H1 (cell line): ENCODE results near the gene TMOD4. TPM values are rescaled to one million over a fixed set of nuclear protein-coding genes. Genes with fewer than 3 reads are reported as not detected.

ENCODE experiments used
- ATF3 ChIP-seq: IDR thresholded peaks from 2 replicates; pipeline ENCODE4 v1.6.1; 2011; ENCODE audit warnings: low read depth, mild to moderate bottlenecking, low read length; ENCODE audit not compliant: insufficient read depth
- BACH1 ChIP-seq: IDR thresholded peaks from 2 replicates; pipeline ENCODE4 v1.6.1; 2012; ENCODE audit warnings: low read length, improper control_type of control experiment
- CHD1 ChIP-seq: IDR thresholded peaks from 2 replicates; pipeline ENCODE4 v1.6.1; 2012; ENCODE audit warnings: low read depth, low read length, improper control_type of control experiment
- CHD2 ChIP-seq: IDR thresholded peaks from 2 replicates; pipeline ENCODE4 v1.6.1; 2012; ENCODE audit warnings: low read length, improper control_type of control experiment
- CTCF ChIP-seq, 3 experiments: IDR thresholded peaks; 1 replicate in 2 of 3; 2 replicates in 1 of 3; pipeline versions ENCODE4 v1.5.1 to v1.6.1; 2011; ENCODE audit warnings: low read length in 3 of 3, mild to moderate bottlenecking in 3 of 3, inconsistent platforms in 2 of 3, low read depth in 1 of 3, moderate library complexity in 1 of 3; ENCODE audit not compliant: insufficient read depth in 1 of 3; ENCODE audit errors: control extremely low read depth in 1 of 3
- E2F6 ChIP-seq: IDR thresholded peaks from 2 replicates; pipeline ENCODE4 v1.6.1; 2012; ENCODE audit warnings: inconsistent platforms
- EZH2 ChIP-seq: fragments of 200-600 bp; sonication (generic); IDR thresholded peaks from 2 replicates; pipeline ENCODE4 v1.7.1; 2012; ENCODE audit warnings: low read depth, mild to moderate bottlenecking, moderate library complexity, low read length, inconsistent platforms; ENCODE audit not compliant: severe bottlenecking
- RBBP5 ChIP-seq: IDR thresholded peaks from 2 replicates; pipeline ENCODE4 v1.7.1; 2012; ENCODE audit warnings: low read depth, mild to moderate bottlenecking, inconsistent platforms, low read length, moderate library complexity, borderline replicate concordance
- RXRA ChIP-seq: IDR thresholded peaks from 2 replicates; pipeline ENCODE4 v1.6.1; 2011; ENCODE audit warnings: low read depth, mild to moderate bottlenecking, low read length, moderate library complexity; ENCODE audit not compliant: insufficient read depth
- SAP30 ChIP-seq: fragments of 300-600 bp; sonication (generic); IDR thresholded peaks from 2 replicates; pipeline ENCODE4 v1.7.1; 2012; ENCODE audit warnings: low read length, moderate library complexity, mild to moderate bottlenecking, inconsistent platforms; ENCODE audit not compliant: insufficient read depth, insufficient replicate concordance
- SP1 ChIP-seq: IDR thresholded peaks from 2 replicates; pipeline ENCODE4 v1.6.1; 2011; ENCODE audit warnings: low read depth, low read length
- SUZ12 ChIP-seq: fragments of 200-600 bp; sonication (generic); IDR thresholded peaks from 2 replicates; pipeline ENCODE4 v1.6.1; 2012; ENCODE audit warnings: mild to moderate bottlenecking, inconsistent platforms, low read length, moderate library complexity, mixed read lengths
- TBP ChIP-seq: IDR thresholded peaks from 2 replicates; pipeline ENCODE4 v1.6.1; 2011; ENCODE audit warnings: low read depth, low read length, improper control_type of control experiment
- polyA plus RNA-seq, 7 experiments: library from polyadenylated mRNA; depleted of rRNA in 3 of 7; stranded (reverse) in 5 of 7; unstranded in 2 of 7; fragments of >200 nt in 5 of 7; fragments of 200-250 nt in 2 of 7; gene quantifications; 1 replicate in 5 of 7; 2 replicates in 1 of 7; 4 replicates in 1 of 7; pipeline versions ENCODE4 v1.2.1 to v1.2.3, GENCODE V29; 2011 to 2013; ENCODE audit warnings: missing spikeins in 2 of 7, mixed read lengths in 2 of 7
- total RNA-seq: library from RNA; stranded (reverse); fragmentation: NEBNext Ultra II Directional; extraction: Animal tissue kit (Norgen Biotek cat#: 25700); gene quantifications from 2 replicates; pipeline ENCODE4 v1.2.1, GENCODE V29; 2021

The TMOD4 gene
- total and polyA plus RNA-seq, 2 of the 8 experiments (the other 6 are each of a cell fraction or from before 2014, with no cell fraction given) = 0.42 TPM; not detected in 1

GRCh38 chr1:151145304-151146071, 30.3 kb downstream of the TMOD4 start (continued):
- no peak for TF ChIP-seq CTCF (IDR thresholded peaks at IDR 0.05; ENCODE audit: control extremely low read depth in 1 of 3, insufficient read depth in 1 of 3, low read depth in 1 of 3, low read length in 3 of 3)
- TF ChIP-seq SAP30 = peak; percentile 26
- TF ChIP-seq SUZ12 = no peak
- no peak for TF ChIP-seq EZH2
- no peak for TF ChIP-seq TBP
- no peak for TF ChIP-seq SP1
- TF ChIP-seq E2F6 = peak; percentile 76
- no peak for TF ChIP-seq RBBP5
- TF ChIP-seq RXRA = no peak
- TF ChIP-seq ATF3 = no peak
- no peak for TF ChIP-seq CHD1
- TF ChIP-seq BACH1 = no peak
- no peak for TF ChIP-seq CHD2
- TF ChIP-seq, all 59 proteins: peak for 4
